Stimulated activated CD4-positive, alpha-beta T cell treated with anti-CD3 and anti-CD28 coated beads, Interleukin-4, amount 100 ng/mL, for 48 hours (primary cell): ENCODE data around the gene MFNG.
A peak's percentile ranks its signal among the peaks of the same experiment; 100 is the strongest.
"Not testable (repeated sequence)": the region's sequence is repeated elsewhere in the genome, so short reads cannot be mapped to it uniquely, and the experiment has no call there.

Source experiments
- DNase-seq, 2 donors: peaks; one replicate each; pipeline ENCODE4 v3.0.0-alpha.2; 2020; ENCODE audit warnings: low read depth in 2 of 2

The MFNG gene

GRCh38 chr22:37486224-37486845 lies at the start of gene MFNG:
Gene MFNG (minus strand): TSS chr22:37486384. CDS start chr22:37486177, 207 bp downstream.
- peak; percentile 62 to 66 for DNase-seq

- no peak for DNase-seq
Observed at GRCh38 chr22:37535159-37535558, 49.0 kb upstream of the MFNG start.

GRCh38 chr22:37534445-37534844 lies 48.3 kb upstream of the MFNG start:
- DNase-seq: no peak

- no peak for DNase-seq
Observed at GRCh38 chr22:37533995-37534394, 47.8 kb upstream of the MFNG start.

DNA sequence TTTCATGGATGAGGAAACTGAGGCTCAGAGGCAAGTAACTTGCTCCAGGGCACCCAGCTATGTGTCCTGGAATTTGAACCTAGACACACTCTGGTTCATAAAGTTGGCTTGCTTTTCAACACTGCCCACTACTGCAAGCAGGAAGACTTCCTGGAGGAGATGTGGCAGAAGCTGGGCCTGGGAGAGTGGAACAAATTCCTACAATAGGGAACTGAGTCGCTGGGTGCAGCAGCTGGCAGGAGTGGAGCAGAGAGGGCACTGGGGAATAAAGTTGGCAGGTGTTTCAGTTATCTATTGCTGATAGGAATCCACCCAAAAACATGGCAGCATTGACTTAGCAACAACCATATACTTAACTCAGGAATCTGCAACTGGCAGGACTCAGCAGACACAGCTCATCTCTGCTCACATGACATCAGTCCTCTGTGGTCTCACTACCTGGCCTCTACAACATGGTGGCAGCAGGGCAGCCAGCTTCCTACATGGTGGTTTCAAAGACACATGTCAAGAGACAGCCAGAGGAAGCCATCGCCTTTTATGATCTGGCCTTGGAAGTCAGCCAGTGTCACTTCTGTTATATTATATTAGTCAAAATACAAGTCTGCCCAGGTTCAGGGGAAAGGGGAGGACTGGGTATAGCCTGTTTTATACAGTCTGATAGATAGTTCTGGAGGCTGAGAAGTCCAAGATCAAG lies 43.6 kb upstream of the MFNG start:
- no peak for DNase-seq

GRCh38 chr22:37527952-37528351 lies 41.8 kb upstream of the MFNG start:
- not testable (repeated sequence) for DNase-seq

DNA sequence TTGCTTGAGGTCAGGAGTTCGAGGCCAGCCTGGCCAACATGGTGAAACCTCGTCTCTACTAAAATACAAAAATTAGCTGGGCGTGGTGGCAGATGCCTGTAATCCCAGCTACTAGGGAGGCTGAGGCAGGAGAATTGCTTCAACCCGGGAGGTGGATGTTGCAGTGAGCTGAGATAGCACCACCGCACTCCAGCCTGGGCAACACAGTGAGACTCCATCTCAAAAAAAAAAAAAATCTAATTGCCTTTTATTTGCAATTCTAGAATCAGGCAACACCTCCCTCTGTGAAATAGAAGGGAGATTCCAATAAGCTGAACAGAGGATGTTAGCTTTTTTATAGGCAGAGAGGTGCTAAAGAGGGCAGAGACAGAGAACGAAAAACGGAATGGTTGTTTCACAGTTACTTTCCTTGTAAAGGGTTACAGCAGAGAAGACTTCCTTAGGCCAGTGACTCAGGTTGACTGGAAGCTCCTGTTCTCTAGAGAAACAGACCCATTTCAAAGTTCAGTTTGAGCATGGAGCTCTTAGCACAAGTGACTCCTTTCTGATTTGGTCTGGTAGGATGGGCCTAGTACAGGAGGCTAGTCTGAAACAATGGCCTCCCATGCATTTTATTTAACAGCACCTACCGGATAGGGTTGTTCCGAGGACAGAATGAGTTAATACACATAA lies 41.0 kb upstream of the MFNG start:
- not testable (repeated sequence) for DNase-seq

DNA sequence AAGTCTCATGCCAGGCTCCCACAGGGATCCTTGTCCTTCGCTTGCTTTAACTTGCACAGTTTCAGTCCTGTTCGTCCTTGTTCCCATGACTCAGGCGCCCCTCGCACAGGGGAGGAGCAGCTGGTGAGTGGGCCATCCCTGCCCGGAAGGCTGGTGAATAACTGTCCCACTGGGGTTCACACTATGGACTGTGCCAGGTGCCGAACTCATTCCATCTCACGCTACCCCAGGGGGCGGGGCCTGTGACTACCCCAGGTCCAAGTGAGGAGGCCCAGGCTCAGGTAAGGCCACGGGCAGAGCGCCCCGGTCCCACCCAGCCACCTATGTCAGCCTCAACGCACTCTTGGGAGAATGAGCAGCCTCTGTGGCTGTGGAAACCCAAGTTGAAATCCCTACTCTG lies 40.2 kb upstream of the MFNG start:
- DNase-seq: no peak

- DNase-seq: no peak
Observed at GRCh38 chr22:37525746-37526350, 39.7 kb upstream of the MFNG start.

DNA sequence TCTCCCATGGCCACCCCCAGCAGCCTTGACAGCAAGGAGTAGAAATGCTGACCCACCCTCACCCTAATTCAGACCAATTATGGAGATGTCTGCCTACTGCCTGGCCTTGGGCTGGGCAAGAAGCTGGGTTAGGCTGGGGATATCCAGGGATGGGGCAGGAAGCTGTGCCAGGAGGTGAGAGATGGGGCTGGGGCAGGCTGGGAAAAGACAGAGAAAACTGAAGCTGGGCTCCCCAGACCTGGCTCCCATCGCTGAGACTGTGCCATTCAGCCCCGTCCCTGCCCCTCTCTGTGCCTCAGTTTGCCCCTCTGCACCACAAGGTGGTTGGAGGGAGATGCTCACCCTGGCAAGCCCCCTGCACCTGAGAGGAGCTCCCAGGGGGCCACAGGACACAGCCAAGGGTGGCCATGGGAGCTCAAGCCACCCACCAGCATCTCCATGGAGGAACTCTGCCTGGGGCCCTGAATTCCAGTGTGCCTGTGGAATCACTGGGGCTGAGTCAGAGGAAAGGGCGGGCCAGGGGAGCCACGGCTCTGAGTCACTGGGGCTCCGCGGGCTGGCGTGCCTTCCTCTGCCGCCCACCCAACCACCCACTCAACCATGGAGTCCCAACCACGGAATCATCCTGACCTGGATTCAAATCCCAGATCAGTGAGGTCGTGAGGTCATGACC lies 39.0 kb upstream of the MFNG start:
- no peak for DNase-seq

DNA sequence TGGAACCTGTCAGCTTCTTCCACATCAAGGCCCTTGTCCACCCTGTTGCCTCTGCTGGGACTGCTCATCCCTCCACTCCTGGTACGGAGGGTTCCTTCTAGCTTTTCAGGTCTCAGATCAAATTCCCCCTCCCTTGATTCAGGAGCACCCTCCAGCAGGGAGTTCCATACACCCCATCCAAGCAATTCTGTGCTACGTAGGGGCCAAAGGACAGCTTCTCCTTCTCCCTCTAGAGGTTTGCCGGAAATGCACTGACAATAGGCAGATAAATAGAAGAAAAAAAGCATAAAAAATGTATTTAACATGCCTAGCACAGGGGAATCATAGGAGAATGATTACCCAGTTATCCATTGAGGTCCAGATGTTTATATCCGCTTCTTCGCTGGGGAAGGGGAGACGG lies 36.3 kb upstream of the MFNG start:
- DNase-seq: no peak

- DNase-seq: no peak
Observed at GRCh38 chr22:37521236-37521739, 35.1 kb upstream of the MFNG start.

- DNase-seq: no peak
Observed at GRCh38 chr22:37520776-37521191, 34.6 kb upstream of the MFNG start.

GRCh38 chr22:37519268-37520195 lies 33.3 kb upstream of the MFNG start, which contains the start of gene CARD10:
Gene CARD10 (minus strand): TSS chr22:37519415. CDS start chr22:37519200, 215 bp downstream.
- no peak for DNase-seq

- no peak for DNase-seq
Observed at GRCh38 chr22:37518509-37519267, 32.5 kb upstream of the MFNG start.

DNA sequence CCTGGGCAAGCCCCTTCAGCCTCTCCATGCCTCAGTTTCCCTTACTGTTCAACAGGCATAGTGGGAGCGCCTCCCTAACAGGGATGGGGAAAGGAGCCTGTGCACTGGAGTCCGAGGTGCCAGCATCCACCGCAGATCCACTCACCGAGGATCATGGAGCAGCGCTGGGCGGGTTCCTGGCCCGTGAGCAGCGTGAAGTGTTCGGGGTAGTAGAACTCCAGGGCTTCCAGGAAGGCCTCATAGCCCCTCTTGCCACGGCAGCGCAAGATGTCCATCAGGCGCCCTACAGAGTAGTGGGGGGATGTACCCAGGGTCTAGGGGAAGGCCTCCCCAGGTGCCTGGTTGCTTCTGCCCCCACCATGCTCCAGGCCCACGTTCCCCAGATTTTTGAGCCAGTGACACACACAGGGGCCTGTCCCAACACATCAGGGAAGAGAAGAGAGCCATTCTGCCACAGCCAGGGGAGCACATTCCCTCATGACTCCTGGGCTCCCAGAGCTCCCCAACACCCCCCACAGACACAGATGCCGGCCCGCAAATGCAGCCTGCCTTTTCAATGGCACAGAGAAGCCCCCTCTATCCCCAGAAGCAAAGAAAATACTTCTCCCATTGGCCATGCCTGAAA lies 31.8 kb upstream of the MFNG start:
- no peak for DNase-seq

- no peak for DNase-seq
Observed at GRCh38 chr22:37516456-37516855, 30.3 kb upstream of the MFNG start.

DNA sequence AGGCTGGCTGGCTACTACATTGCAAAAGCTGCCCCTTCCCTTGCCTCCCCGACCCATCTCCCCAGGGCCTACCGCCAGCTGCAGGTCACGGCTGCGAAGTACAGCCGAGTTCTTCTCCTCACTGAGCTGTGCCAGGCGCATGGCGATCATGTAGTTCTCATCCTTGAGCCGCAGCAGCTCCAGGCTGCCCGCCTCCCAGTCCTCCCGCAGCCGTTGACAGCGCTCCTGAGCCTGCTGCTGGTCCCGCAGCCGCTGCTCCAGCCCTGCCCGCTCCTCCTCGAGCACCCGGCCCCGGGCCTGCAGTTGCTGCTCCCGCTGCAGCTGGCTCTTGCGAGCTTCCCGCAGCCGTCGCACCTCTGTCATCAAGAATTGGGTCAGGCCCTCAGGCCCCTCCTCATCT lies 29.7 kb upstream of the MFNG start:
- DNase-seq: no peak

DNA sequence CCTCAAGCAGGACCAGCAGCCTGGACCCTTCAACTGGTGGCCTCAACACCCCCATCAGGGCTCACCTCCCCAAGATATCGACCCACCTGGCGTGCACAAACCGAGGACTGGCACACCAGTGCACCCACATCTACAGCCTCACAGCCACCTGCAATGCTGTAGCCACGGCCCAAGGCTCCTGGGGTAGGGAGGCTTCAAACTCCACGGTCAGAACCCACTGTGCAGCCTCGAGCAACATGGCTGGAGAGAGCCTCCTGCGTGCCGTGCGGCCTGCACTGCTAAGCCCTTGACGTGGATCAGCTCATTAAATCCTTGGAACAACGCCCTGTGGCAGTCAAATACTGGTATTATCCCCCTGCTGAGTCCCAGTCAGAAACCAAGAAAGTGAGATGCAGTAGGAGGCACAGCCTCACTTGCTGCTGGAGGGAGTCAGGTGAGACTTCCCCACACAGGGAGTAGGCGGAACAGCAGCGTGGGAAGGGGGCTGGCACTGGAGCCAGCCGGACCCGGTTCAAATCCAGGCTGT lies 28.4 kb upstream of the MFNG start:
- no peak for DNase-seq
